GM19099 (cell line): ENCODE results near the gene UBAP2.

Experiments used
- POLR2A ChIP-seq: IDR thresholded peaks from 3 replicates; pipeline ENCODE4 v1.6.1; 2011; ENCODE audit warnings: low read depth; ENCODE audit not compliant: insufficient read length; ENCODE audit errors: extremely low read depth

UBAP2 gene

GRCh38 chr9:33880211-33881089 is 168.2 kb downstream of the UBAP2 start:
- TF ChIP-seq POLR2A, result no peak

GRCh38 chr9:33878691-33879366 is 169.9 kb downstream of the UBAP2 start:
- TF ChIP-seq POLR2A, result no peak

GRCh38 chr9:33877727-33878489 is 170.8 kb downstream of the UBAP2 start:
- TF ChIP-seq POLR2A, result no peak
